ENCODE results near the gene BAG2. TPM values are rescaled to one million over a fixed set of nuclear protein-coding genes. Genes with fewer than 3 reads are reported as not detected.

Gene BAG2
- polyA plus RNA-seq, 1 donor (not counting 4 experiments of a cell fraction or from before 2014, with no cell fraction given) = 1.6 TPM

GRCh38 chr6:57198926-57199636, 27.0 kb downstream of the BAG2 start:
- Histone ChIP-seq H2AFZ (ENCODE audit: control insufficient read depth, low read length) (no peak overlapping the region), H3K36me3 (ENCODE audit: control insufficient read depth in 2 of 2, extremely low read depth in 1 of 2, insufficient read depth in 2 of 2, low read length in 2 of 2) (no peaks in the 10 kb centered on the region), H4K20me1 (ENCODE audit: control insufficient read depth, extremely low read depth, insufficient read depth, low read length) (no peaks in the 10 kb centered on the region), H3K9ac (ENCODE audit: control insufficient read depth, extremely low read depth, insufficient read depth, low read length) (no peak overlapping the region), H3K4me1 (ENCODE audit: control insufficient read depth, extremely low read depth, insufficient read depth, low read length) (no peaks in the 10 kb centered on the region), H3K27me3 (ENCODE audit: control insufficient read depth, extremely low read depth, insufficient read depth, low read length) (no peaks in the 10 kb centered on the region), H3K9me1 (ENCODE audit: control insufficient read depth, extremely low read depth, insufficient read depth, low read length) (no peaks in the 10 kb centered on the region), H3K79me2 (ENCODE audit: control insufficient read depth, insufficient read depth, low read length) (no peaks in the 10 kb centered on the region), H3K9me3 (ENCODE audit: control insufficient read depth, low read depth, low read length) (no peaks in the 10 kb centered on the region), H3K4me3 (ENCODE audit: control insufficient read depth in 2 of 3, extremely low read depth in 1 of 3, insufficient read depth in 2 of 3, low read depth in 1 of 3, low read length in 3 of 3) (no peak overlapping the region), H3K27ac (ENCODE audit: control insufficient read depth, insufficient read depth, low read length) (no peak overlapping the region), H3K4me2 (ENCODE audit: control insufficient read depth, extremely low read depth, insufficient read depth, low read depth, low read length) (no peak overlapping the region)
- DNase-seq (ENCODE audit: low read depth, low spot score) (no peak), FAIRE-seq (no peak)
- TF ChIP-seq EZH2 (IDR thresholded peaks at IDR 0.05; ENCODE audit: low read length) (no peak), CTCF (optimal IDR thresholded peaks at IDR 0.05 in 1 of 3, IDR thresholded peaks at IDR 0.05 in 1 of 3, conservative IDR thresholded peaks at IDR 0.05 in 1 of 3; ENCODE audit: extremely low read depth in 1 of 3, insufficient read depth in 2 of 3, low read length in 3 of 3) (no peak)
- dilution Hi-C loops (cut with MboI; ENCODE audit: extremely low pct_ligation_motif_present, low sequenced_read_pairs) = no loop called here

GRCh38 chr6:57201718-57202117, 29.6 kb downstream of the BAG2 start:
- no peaks in the 10 kb centered on the region for H3K4me1 ChIP-seq (ENCODE audit: control insufficient read depth, extremely low read depth, insufficient read depth, low read length)
- H4K20me1 ChIP-seq (ENCODE audit: control insufficient read depth, extremely low read depth, insufficient read depth, low read length) = no peaks in the 10 kb centered on the region
- dilution Hi-C loops (cut with MboI; ENCODE audit: extremely low pct_ligation_motif_present, low sequenced_read_pairs) = no loop called here
- H3K4me2 ChIP-seq (ENCODE audit: control insufficient read depth, extremely low read depth, insufficient read depth, low read depth, low read length) = no peak overlapping the region
- no peaks in the 10 kb centered on the region for H3K27me3 ChIP-seq (ENCODE audit: control insufficient read depth, extremely low read depth, insufficient read depth, low read length)
- no peak overlapping the region for H3K9ac ChIP-seq (ENCODE audit: control insufficient read depth, extremely low read depth, insufficient read depth, low read length)
- no peak overlapping the region for H3K27ac ChIP-seq (ENCODE audit: control insufficient read depth, insufficient read depth, low read length)
- H2AFZ ChIP-seq (ENCODE audit: control insufficient read depth, low read length) = no peak overlapping the region
- no peaks in the 10 kb centered on the region for H3K79me2 ChIP-seq (ENCODE audit: control insufficient read depth, insufficient read depth, low read length)
- no peaks in the 10 kb centered on the region for H3K9me3 ChIP-seq (ENCODE audit: control insufficient read depth, low read depth, low read length)
- TF ChIP-seq EZH2 (IDR thresholded peaks at IDR 0.05; ENCODE audit: low read length) = no peak
- TF ChIP-seq CTCF (optimal IDR thresholded peaks at IDR 0.05 in 1 of 3, IDR thresholded peaks at IDR 0.05 in 1 of 3, conservative IDR thresholded peaks at IDR 0.05 in 1 of 3; ENCODE audit: extremely low read depth in 1 of 3, insufficient read depth in 2 of 3, low read length in 3 of 3) = no peak
- no peaks in the 10 kb centered on the region for H3K9me1 ChIP-seq (ENCODE audit: control insufficient read depth, extremely low read depth, insufficient read depth, low read length)
- no peak overlapping the region for H3K4me3 ChIP-seq (ENCODE audit: control insufficient read depth in 2 of 3, extremely low read depth in 1 of 3, insufficient read depth in 2 of 3, low read depth in 1 of 3, low read length in 3 of 3)
- DNase-seq (ENCODE audit: low read depth, low spot score) (no peak), FAIRE-seq (no peak)
- H3K36me3 ChIP-seq (ENCODE audit: control insufficient read depth in 2 of 2, extremely low read depth in 1 of 2, insufficient read depth in 2 of 2, low read length in 2 of 2) = no peaks in the 10 kb centered on the region
